Measurements from ENCODE around the gene NCCRP1.

The NCCRP1 gene

GRCh38 chr19:39165857-39166256 lies 30.9 kb upstream of the NCCRP1 start:
- no peak for DNase-seq

DNA sequence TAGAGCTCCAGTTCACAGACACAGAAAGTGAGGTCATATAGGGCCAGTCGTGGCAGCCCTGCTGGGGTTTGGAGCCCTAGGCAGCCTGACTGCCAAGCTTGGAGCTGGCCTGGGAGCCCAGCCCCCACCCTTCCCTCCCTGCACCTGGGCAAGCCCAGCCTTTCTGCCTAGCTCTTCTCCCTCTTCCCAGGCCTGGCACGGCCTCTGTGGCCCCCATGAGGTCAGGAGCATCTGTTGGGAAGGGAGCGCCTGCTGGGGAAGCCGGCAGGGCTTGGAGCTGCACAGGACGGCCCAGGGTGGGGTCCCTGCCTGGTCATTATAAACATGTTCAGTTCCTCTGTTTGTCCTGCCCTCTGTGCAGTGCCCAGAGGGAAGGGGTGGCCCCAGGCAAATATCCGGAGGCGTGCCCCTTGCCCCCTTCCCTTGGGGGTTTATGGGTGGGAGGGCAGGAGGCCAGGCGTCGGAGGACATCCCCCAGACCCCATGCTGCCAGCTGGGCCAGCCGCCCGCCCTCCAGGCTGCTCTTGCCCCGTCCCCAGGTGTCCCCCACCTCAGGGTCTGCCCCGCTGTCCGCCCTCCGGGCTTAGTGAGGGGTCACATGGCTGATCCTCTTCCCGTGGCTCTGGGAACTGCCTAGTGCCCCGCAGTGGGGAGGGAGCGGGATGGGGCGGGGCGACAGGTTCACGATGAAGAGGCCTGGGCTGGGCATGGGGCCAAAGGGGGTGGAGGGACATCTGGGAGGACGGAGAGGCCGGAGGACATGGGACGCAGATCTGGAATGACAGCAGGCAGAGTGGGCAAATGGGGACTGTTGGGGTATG lies 30.0 kb upstream of the NCCRP1 start:
- DNase-seq, result no peak

DNA sequence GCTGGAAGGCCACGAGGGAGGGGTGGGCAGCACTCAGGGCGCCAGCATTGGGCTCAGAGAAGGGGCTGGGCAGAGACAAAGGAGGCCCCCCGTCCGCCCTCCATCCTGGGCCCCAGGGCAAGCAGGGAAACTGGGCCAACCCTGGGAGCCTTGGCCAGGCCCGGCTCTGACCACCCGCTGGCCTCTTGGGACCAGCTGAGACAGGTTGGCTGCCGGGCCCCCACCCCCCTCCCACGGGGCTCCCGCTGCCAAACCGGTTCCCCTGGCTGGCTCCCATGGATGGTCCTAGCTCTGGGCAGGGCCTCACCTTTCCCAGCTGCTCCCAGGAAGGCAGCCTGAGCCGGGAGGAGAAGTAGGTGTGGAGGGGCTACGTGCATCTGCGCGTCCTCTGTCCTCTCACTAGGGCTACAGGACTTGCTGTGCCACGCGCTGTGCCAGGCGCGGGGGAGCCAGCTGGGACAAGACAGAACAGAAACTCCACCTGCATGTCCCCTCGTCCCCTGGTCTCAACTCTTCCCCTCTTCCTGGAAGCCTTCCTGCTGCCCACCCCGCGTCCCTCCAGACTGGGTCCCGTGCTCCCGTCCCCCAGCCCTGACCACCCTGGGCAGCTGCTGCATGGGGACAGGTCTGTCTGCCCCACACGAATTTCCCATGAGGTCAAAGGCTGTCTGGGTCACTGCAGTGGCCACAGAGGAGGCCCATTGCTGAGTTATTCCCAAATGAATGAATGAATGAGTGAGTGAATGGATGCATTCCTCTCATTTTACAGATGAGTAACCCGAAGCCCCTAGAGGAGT lies 29.1 kb upstream of the NCCRP1 start:
- DNase-seq, result no peak

DNA sequence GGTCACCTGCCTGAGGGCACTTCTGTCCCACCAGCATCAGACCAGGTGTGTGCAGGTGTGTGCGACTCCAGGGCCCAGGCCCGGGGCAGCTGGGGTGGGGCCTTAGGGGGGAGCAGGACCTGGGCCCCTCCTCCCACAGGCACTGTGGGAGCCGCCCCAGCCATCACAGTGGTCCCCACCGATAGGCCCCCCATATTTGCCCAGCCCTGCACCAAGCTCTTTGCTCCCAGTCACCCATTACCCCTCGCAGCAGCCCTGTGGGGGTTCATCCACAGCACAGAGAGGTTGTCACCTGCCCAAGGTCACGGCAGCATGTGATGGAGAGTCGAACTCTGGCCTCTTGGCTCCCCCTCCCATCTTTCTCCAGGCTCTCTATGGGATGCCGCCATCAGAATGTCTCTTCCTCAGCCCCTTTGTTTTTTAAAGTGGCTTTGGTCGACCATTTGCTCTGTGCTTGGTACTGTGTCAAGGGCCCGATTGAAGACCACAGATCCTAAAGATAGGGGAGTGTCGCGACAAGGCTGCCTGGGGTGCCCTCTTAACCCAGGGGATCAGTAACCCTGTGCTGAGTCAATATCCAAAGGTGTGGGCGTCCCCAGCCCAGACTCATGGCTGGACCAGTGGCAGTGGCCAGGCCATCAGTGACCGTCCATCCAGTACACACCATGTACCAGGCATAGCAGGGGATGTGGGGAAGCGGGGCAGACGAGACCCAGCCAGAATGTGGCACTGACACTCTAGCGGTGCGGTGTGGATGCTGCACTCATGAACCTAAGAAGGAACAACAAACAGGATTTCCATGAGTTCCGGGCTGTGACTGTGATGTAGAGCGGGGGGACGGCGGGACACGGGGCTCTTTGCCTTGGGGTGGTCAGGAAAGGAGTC lies 28.3 kb upstream of the NCCRP1 start:
- DNase-seq, result no peak

GRCh38 chr19:39169143-39169810 lies 27.5 kb upstream of the NCCRP1 start:
- DNase-seq, result no peak

DNA sequence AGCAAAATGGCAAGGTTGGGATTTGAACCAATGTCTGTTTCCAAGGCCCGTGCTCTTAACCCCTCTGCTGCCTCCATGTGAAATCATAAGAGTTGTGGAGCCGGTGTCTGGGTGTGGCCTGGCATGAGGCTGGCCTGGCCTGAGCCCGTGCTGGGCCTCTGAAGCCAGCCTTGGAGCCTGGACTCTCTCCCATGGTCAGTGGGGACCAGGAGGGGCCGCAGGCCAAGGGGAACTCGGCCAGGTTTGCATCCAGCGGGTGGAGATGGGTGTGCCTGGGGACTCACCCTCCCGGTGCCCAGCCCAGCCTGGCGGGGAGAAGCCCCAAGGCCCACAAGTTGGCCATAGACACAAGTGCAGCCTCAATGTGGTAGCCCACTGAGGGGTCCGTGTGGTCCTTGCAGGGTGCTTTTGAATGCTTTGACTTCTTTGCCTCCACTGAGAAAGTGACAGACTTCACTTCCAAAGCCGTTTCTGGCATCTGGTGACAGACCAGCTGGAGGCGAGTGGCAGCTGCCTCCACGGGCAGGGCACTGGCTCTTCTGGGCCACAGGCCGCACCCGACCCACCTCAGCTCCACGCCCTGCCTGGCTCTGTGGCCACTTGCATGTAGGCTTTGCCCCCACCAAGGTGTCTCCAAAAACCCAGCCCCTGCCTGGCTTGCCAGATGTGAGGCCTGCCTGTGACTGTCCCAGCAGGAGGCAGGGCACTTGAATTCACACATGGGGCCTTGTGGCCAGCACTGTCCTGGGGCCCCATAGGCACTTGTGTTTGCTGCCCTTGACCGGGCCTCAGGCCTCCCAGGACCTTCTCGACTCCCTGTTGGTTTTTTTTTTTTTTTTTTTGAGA lies 26.2 kb upstream of the NCCRP1 start:
- no peak for DNase-seq

DNA sequence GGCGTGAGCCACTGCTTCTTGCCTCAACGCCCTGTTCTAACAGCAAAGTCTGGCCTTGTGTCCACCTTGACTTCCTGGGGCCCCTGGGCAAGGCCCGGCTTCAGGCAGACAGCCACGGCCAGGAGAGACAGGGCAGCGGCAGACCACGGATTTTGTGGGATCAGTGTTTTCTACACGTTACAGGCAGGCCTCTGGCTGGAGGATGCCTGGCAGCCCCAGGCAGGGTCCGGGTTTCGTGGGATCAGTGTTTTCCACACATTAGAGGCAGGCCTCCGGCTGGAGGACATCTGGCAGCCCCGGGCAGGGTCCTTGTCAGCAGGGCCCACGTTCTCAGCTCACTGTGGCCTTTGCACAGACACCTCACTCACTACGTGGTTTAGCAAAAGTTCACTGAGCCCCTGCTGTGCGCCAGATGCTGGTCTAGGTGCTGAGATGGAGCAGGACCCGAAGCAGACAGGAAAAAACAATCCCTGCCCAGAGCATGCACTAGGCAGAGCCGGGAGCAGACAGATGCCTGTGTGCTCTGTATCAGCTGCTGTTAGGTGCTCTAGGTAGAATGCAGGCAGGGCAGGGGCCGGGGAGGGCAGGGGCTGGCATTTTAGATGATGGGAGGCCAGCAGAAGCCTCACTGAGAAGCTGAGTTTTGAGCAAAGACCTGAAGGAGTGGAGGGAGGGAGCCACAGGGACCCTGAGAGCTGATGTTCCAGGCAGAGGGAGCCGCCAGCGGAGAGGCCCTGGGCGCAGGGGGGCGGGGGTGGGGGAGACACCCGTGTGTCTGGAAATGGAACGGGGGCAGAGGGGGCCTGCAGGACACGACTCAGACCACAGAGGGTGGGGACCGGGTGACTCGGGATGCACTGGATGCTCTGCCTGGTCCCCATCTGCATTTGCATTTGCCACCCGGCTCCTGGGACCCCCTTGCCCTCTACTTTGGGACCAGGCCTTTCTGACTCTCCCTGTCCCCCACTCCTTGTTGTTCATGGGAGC lies 25.0 kb upstream of the NCCRP1 start:
- no peak for DNase-seq

DNA sequence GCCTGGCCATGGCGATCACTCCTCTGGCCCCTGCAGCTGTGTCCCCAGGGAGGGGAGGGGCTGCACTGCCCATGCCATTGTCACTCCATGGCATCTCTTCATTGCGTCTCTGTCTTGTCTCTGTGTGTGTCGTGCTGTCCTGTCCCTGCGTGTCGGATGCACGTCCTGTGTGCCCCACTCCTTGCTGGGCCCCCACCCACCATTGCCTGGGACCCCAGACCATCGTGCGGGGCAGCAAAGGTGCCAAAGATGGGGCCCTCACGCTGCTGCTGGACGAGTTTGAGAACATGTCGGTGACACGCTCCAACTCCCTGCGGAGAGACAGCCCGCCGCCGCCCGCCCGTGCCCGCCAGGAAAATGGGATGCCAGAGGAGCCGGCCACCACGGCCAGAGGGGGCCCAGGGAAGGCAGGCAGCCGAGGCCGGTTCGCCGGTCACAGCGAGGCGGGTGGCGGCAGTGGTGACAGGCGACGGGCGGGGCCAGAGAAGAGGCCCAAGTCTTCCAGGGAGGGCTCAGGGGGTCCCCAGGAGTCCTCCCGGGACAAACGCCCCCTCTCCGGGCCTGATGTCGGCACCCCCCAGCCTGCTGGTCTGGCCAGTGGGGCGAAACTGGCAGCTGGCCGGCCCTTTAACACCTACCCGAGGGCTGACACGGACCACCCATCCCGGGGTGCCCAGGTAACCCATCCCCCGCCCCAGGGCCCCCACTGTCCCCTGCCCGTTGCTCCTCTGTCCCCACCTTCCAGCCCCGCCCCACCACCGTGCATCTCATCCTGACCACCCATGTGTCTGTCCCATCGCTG lies 23.9 kb upstream of the NCCRP1 start:
- no peak for DNase-seq

GRCh38 chr19:39173502-39173991 lies 23.2 kb upstream of the NCCRP1 start:
- DNase-seq, result no peak

DNA sequence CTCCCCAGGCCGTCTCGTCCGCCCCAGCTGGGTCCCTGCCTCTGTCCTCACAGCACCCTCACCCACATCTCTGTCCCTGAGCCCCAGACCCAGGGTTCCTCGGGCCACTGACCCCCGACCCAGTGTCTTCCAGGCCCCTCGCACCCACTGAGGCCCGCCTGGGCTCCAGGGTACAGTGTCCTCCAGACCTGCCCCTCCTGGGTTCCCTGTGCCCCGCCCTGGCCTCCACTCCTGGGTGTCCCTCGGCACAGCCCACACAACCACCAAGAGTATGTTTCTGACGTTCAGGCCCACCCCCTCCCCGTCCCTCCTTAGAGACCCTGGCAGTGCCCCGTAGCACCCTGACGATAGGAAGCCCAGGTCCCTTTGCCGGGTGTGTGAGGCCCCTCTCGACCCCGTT lies 22.6 kb upstream of the NCCRP1 start:
- DNase-seq, result no peak

DNA sequence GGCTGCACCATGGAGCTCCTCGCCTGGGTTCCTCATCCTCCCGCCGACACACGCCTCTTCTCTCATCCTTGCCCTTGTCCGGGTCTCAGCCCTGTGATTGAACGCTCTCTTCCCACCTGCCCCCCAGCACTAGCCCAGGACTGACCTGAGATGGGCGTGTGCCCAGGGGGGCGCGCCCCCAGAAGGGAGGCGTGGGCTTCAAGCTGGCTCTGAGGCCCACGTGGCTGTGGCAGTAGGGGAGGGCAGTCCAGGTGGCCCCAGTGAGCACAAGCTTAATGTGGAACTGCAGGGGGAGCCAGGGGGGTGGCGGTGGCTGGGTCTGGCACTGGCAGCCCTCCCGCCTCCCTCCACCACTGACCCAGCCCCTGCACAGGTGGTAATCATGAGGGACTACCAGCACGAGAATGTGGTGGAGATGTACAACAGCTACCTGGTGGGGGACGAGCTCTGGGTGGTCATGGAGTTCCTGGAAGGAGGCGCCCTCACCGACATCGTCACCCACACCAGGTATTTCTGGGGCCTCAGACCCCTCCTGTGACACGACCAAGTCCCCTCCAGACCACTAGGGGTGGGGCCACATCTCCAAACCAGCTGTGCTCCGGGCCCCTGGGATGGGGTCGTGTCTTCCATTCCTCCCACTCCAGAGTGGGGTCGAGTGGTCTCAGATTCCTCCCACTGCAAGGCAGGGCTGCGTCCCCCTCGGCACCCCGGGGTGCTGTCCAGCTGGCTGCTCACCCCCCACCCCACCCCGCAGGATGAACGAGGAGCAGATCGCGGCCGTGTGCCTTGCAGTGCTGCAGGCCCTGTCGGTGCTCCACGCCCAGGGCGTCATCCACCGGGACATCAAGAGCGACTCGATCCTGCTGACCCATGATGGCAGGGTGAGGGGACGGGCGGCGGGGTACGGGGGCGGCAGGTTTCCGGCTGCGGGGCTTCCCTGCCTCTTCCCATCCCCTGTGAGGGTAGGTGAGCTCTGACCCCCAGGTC lies 21.9 kb upstream of the NCCRP1 start:
- no peak for DNase-seq

- no peak for DNase-seq
Observed at GRCh38 chr19:39175564-39175963, 21.2 kb upstream of the NCCRP1 start.

DNA sequence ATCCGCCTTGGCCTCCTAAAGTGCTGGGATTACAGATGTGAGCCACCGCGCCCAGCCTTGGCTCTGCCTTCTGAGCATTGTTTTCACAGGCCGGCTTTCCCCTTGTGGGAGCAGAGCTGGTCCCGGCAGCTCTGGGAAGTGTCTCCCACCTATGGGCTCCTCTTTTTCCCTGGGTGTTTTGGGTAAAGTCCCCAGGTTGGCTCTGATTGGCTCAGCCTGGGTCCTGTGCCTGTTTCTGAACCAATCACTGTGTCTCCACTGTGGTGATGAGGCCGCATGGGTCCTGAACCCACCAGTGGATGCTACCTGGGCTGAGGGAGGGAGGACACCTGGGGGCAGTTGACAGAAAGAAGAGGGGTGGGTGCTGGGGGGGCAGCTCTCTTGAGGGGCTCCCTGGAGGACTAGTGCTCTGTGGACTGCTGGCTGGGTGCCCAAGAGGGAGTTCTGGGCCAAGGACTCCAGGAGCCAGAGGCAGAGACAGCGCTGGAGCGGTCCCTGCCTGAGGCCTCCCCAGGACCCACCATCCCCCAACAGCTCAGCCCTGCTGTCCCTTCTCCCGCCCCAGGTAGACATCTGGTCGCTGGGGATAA lies 19.6 kb upstream of the NCCRP1 start:
- no peak for DNase-seq

DNA sequence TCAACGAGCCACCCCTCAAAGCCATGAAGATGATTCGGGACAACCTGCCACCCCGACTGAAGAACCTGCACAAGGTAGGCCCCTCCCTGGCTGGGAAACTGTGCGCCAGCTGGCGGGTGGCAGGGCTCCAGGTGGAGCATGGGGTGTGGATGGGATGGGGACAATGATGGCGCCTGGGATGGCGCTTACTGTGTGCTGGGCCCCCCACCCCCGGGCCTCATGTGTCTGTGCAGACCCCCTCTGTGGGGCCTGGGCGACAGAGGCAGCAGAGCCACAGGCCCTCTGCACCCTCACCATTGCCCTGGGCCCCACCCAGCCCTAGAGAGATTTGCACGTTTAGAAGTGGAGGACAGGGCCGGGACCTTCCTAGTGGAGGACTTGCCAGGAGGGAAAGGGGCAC lies 19.0 kb upstream of the NCCRP1 start:
- no peak for DNase-seq

DNA sequence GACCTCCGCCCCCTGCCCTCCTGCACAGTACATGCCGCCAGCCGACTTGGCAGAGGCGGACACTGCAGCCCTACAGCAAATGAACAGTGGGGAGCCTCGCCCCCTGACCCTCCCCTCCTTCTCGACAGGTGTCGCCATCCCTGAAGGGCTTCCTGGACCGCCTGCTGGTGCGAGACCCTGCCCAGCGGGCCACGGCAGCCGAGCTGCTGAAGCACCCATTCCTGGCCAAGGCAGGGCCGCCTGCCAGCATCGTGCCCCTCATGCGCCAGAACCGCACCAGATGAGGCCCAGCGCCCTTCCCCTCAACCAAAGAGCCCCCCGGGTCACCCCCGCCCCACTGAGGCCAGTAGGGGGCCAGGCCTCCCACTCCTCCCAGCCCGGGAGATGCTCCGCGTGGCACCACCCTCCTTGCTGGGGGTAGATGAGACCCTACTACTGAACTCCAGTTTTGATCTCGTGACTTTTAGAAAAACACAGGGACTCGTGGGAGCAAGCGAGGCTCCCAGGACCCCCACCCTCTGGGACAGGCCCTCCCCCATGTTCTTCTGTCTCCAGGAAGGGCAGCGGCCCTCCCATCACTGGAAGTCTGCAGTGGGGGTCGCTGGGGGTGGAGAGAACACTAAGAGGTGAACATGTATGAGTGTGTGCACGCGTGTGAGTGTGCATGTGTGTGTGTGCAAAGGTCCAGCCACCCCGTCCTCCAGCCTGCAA lies 18.3 kb upstream of the NCCRP1 start:
- DNase-seq, result no peak

GRCh38 chr19:39179754-39180153 lies 17.0 kb upstream of the NCCRP1 start:
- DNase-seq, result no peak

DNA sequence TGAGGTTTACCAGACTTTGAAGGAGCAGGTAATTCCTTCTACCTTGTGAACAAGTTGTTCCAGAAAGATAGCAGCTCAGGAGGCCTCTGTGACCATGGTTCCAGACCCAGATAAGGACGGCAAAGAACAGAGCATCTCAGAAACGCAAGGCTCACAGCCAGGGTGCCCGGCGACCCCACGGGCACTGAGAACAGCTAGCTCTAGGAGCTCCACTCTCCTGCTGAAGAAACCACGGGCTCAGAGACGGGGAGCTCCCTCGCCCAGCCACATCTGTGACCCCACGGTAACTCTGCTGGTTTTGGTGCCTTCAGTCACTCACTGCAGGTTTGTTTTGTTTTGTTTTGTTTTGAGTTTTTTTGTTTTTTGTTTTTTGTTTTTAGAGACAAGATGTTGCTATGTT lies 16.0 kb upstream of the NCCRP1 start:
- DNase-seq, result no peak
